ENCODE results near the gene TAOK3. TPM values are rescaled to one million over a fixed set of nuclear protein-coding genes. Genes with fewer than 3 reads are reported as not detected.

The TAOK3 gene
- total and polyA plus RNA-seq, 4 donors: 6.7 to 28.6 (median 19.5) TPM

DNA sequence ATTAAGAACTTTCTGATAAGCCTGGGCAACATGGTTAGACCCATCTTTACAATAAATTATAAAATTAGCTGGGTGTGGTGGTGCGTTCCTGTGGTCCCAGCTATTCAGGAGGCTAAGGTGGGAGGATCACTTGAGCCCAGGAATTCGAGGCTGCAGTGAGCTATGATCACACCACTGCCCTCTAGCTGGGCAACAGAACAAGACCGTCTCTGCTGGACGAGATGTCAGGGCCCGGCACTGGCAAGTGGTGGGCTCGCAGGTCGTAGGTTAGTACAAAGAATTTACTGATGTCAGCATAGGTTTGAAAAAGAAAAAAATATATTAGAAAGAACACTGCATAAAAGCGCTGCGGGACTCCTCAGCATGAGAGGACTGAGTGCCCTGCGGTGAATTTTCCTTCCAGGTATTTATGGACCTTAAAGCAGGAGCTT, 253.2 kb downstream of the TAOK3 start:
- no peak for DNase-seq (ENCODE audit: low spot score)

DNA sequence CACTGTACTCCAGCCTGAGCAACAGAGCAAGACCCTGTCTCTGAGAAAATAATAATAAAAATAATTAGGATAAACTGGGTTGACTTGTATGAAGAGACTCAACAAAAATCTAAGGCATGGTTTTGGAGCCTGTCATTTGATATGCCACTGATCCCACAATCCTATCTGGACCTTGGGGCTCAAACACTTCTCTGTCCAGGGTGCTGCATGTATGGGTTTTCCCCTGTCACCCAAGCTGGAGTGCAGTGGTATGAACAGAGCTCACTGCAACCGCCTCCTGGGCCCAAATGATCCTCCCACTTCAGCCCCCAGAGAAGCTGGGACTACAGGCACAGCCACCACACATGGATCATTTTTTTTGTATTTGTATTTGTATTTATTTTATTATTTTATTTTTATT, 263.6 kb downstream of the TAOK3 start:
- Histone ChIP-seq H3K4me1 (ENCODE audit: control insufficient read depth in 4 of 4, insufficient read depth in 4 of 4, low read length in 3 of 4) (peaks cover 0 to 4% (median 2%) of the 10 kb centered on the region in 4 donors), H3K36me3 (ENCODE audit: control insufficient read depth in 4 of 4, insufficient read depth in 3 of 4, low read depth in 1 of 4, low read length in 3 of 4) (peaks cover 0 to 1% (median 0%) of the 10 kb centered on the region in 4 donors), H3K27me3 (ENCODE audit: control insufficient read depth in 4 of 4, insufficient read depth in 4 of 4, low read length in 3 of 4) (no peaks in the 10 kb centered on the region), H3K9ac (ENCODE audit: low read depth in 1 of 2, low read length in 2 of 2) (no peak overlapping the region), H3K4me3 (ENCODE audit: low read depth in 1 of 3, low read length in 3 of 3) (no peak overlapping the region), H3K9me3 (ENCODE audit: control insufficient read depth in 4 of 4, low read length in 3 of 4) (no peaks in the 10 kb centered on the region), H3K27ac (ENCODE audit: low read depth in 1 of 2, low read length in 2 of 2) (no peak overlapping the region)
- 94% methylated on average over 1 of the region's 1 CpG for WGBS
- no peak for DNase-seq (ENCODE audit: low spot score)
- TF ChIP-seq, protein P1, sequence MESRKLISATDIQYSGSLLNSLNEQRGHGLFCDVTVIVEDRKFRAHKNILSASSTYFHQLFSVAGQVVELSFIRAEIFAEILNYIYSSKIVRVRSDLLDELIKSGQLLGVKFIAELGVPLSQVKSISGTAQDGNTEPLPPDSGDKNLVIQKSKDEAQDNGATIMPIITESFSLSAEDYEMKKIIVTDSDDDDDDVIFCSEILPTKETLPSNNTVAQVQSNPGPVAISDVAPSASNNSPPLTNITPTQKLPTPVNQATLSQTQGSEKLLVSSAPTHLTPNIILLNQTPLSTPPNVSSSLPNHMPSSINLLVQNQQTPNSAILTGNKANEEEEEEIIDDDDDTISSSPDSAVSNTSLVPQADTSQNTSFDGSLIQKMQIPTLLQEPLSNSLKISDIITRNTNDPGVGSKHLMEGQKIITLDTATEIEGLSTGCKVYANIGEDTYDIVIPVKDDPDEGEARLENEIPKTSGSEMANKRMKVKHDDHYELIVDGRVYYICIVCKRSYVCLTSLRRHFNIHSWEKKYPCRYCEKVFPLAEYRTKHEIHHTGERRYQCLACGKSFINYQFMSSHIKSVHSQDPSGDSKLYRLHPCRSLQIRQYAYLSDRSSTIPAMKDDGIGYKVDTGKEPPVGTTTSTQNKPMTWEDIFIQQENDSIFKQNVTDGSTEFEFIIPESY (IDR thresholded peaks at IDR 0.05): no peak
- TF ChIP-seq HNF4G (IDR thresholded peaks at IDR 0.05) (no peak), FOXA2 (IDR thresholded peaks at IDR 0.05) (no peak)

More for the DNA sequence above, 253.2 kb downstream of the TAOK3 start:
- Histone ChIP-seq H3K9me3 (ENCODE audit: control insufficient read depth in 4 of 4, low read length in 3 of 4) (no peaks in the 10 kb centered on the region), H3K27me3 (ENCODE audit: control insufficient read depth in 4 of 4, insufficient read depth in 4 of 4, low read length in 3 of 4) (no peaks in the 10 kb centered on the region), H3K4me1 (ENCODE audit: control insufficient read depth in 4 of 4, insufficient read depth in 4 of 4, low read length in 3 of 4) (peaks cover 7 to 21% (median 14%) of the 10 kb centered on the region in 4 donors), H3K9ac (ENCODE audit: low read depth in 1 of 2, low read length in 2 of 2) (no peak overlapping the region), H3K4me3 (ENCODE audit: low read depth in 1 of 3, low read length in 3 of 3) (no peak overlapping the region), H3K27ac (ENCODE audit: low read depth in 1 of 2, low read length in 2 of 2) (no peak overlapping the region), H3K36me3 (ENCODE audit: control insufficient read depth in 4 of 4, insufficient read depth in 3 of 4, low read depth in 1 of 4, low read length in 3 of 4) (peaks cover 0 to 2% (median 0%) of the 10 kb centered on the region in 4 donors)
- 93% methylated on average over 10 of the region's 10 CpGs for WGBS
- TF ChIP-seq, protein P2, sequence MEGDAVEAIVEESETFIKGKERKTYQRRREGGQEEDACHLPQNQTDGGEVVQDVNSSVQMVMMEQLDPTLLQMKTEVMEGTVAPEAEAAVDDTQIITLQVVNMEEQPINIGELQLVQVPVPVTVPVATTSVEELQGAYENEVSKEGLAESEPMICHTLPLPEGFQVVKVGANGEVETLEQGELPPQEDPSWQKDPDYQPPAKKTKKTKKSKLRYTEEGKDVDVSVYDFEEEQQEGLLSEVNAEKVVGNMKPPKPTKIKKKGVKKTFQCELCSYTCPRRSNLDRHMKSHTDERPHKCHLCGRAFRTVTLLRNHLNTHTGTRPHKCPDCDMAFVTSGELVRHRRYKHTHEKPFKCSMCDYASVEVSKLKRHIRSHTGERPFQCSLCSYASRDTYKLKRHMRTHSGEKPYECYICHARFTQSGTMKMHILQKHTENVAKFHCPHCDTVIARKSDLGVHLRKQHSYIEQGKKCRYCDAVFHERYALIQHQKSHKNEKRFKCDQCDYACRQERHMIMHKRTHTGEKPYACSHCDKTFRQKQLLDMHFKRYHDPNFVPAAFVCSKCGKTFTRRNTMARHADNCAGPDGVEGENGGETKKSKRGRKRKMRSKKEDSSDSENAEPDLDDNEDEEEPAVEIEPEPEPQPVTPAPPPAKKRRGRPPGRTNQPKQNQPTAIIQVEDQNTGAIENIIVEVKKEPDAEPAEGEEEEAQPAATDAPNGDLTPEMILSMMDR (IDR thresholded peaks at IDR 0.05; ENCODE audit: low read depth, low read length, missing input control): no peak
- TF ChIP-seq HNF4G (IDR thresholded peaks at IDR 0.05): no peak
- TF ChIP-seq RAD21 (IDR thresholded peaks at IDR 0.05): no peak
- no peak for TF ChIP-seq JUND (IDR thresholded peaks at IDR 0.05)
- no peak for TF ChIP-seq GABPA (IDR thresholded peaks at IDR 0.05 in 1 of 2, conservative IDR thresholded peaks at IDR 0.05 in 1 of 2)

DNA sequence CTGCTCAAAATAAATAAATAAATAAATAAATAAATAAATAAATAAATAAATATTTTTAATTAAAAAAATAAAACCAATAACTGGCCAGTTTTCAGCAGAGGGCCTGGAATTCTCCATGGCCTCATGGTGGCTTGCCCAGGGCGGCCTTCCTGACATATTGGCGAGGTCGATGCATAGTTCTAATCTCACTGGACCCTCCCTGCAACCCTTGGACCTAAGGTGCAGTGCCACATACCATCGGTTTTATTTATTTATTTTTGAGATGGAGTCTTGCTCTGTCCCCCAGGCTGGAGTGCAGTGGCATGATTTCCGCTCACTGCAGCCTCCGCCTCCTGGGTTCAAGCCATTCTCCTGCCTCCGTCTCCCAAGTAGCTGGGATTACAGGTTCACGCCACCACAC, 265.0 kb downstream of the TAOK3 start:
- Histone ChIP-seq H3K36me3 (ENCODE audit: control insufficient read depth in 4 of 4, insufficient read depth in 3 of 4, low read depth in 1 of 4, low read length in 3 of 4) (peaks cover 0 to 1% (median 0%) of the 10 kb centered on the region in 4 donors), H3K4me1 (ENCODE audit: control insufficient read depth in 4 of 4, insufficient read depth in 4 of 4, low read length in 3 of 4) (peaks cover 0 to 13% (median 4%) of the 10 kb centered on the region in 4 donors), H3K27ac (ENCODE audit: low read depth in 1 of 2, low read length in 2 of 2) (no peak overlapping the region), H3K9me3 (ENCODE audit: control insufficient read depth in 4 of 4, low read length in 3 of 4) (no peaks in the 10 kb centered on the region), H3K4me3 (ENCODE audit: low read depth in 1 of 3, low read length in 3 of 3) (no peak overlapping the region), H3K9ac (ENCODE audit: low read depth in 1 of 2, low read length in 2 of 2) (no peak overlapping the region), H3K27me3 (ENCODE audit: control insufficient read depth in 4 of 4, insufficient read depth in 4 of 4, low read length in 3 of 4) (no peaks in the 10 kb centered on the region)
- DNase-seq (ENCODE audit: low spot score): no peak
- no peak for TF ChIP-seq SP1 (IDR thresholded peaks at IDR 0.05)
- 88% methylated on average over 8 of the region's 8 CpGs for WGBS

DNA sequence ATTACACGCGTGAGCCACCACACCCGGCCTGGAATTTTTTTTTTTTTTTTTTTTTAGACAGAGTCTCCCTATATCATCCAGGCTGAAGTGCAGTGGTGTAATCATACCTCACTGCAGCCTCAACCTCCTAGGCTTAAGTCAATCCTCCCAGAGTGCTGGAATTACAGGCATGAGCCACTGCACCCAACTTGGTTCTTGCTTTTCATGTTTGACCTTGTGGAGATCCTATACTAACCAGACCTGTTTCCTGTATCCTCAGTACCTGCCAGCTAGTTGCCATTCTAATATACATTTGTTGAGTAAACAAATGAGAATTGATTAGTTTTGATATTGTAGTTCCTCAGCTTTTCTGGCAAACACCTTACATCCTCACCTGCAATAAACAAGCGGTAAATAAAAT, 265.7 kb downstream of the TAOK3 start:
- WGBS: 93% methylated on average over 4 of the region's 4 CpGs
- no peak for DNase-seq (ENCODE audit: low spot score)
- no peak overlapping the region for H3K27ac ChIP-seq (ENCODE audit: low read depth in 1 of 2, low read length in 2 of 2)

More for the DNA sequence above, 265.7 kb downstream of the TAOK3 start:
- Histone ChIP-seq H3K27me3 (ENCODE audit: control insufficient read depth in 4 of 4, insufficient read depth in 4 of 4, low read length in 3 of 4) (no peaks in the 10 kb centered on the region), H3K9ac (ENCODE audit: low read depth in 1 of 2, low read length in 2 of 2) (no peak overlapping the region), H3K4me1 (ENCODE audit: control insufficient read depth in 4 of 4, insufficient read depth in 4 of 4, low read length in 3 of 4) (peaks cover 0 to 15% (median 5%) of the 10 kb centered on the region in 4 donors), H3K36me3 (ENCODE audit: control insufficient read depth in 4 of 4, insufficient read depth in 3 of 4, low read depth in 1 of 4, low read length in 3 of 4) (peaks cover 0 to 1% (median 0%) of the 10 kb centered on the region in 4 donors), H3K9me3 (ENCODE audit: control insufficient read depth in 4 of 4, low read length in 3 of 4) (no peaks in the 10 kb centered on the region), H3K4me3 (ENCODE audit: low read depth in 1 of 3, low read length in 3 of 3) (no peak overlapping the region)
- TF ChIP-seq FOXA1 (IDR thresholded peaks at IDR 0.05): no peak
- TF ChIP-seq GABPA (IDR thresholded peaks at IDR 0.05 in 1 of 2, conservative IDR thresholded peaks at IDR 0.05 in 1 of 2): no peak
- TF ChIP-seq, protein P2 (IDR thresholded peaks at IDR 0.05; ENCODE audit: low read depth, low read length, missing input control): no peak
- no peak for TF ChIP-seq FOXA2 (IDR thresholded peaks at IDR 0.05)
